T-helper 1 cell treated with Interleukin-12 subunit alpha and Interleukin-12 subunit beta and Interleukin-4 antibody, amounts not matched to agents 30 ng/mL and 1 ng/mL, for 36 hours (primary cell): ENCODE data around the gene EXOSC2. TPM values are rescaled to one million over a fixed set of nuclear protein-coding genes. Genes with fewer than 3 reads are reported as not detected.

Experiments
- intact Hi-C: fragments of 100-400 bp; cut with micrococcal nuclease; formaldehyde crosslinking; loops from one replicate; pipeline ENCODE4 v1.15.1; 2024
- total RNA-seq: library from RNA; stranded (reverse); gene quantifications from 2 replicates; pipeline ENCODE4 v1.2.3, GENCODE V29; 2022

The EXOSC2 gene
- total RNA-seq, 1 donor from 2014 or later = 60.4 TPM

DNA sequence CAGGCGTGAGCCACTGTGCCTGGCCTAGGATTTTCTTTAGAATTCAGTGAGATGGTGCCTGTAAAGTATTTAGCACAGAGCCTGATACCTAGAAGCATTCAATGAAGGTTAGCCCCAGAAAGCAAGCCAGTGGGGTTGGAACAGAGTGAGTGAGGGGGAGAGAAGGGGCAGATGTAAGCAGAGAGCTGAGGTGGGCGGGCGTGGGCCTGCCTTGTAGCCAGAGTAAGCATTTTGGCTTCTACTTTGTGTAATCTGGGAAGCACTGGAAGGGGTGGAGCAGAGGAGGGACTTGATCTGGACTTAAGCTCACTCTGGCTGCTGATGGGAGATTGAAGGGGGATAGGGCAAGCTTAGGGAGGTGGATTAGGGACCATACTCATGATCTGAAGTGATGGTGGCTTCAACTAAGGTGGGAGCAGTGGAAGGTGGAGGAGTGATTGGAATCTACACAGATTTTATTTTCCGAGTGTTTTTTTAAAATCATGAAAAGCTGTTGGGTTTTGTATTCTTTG lies 2.6 kb downstream of the EXOSC2 start:
- intact Hi-C loops = loop anchor here (10.0 kb wide), 1 partner anchor 559 kb away; no protein-coding TSS in a partner anchor

DNA sequence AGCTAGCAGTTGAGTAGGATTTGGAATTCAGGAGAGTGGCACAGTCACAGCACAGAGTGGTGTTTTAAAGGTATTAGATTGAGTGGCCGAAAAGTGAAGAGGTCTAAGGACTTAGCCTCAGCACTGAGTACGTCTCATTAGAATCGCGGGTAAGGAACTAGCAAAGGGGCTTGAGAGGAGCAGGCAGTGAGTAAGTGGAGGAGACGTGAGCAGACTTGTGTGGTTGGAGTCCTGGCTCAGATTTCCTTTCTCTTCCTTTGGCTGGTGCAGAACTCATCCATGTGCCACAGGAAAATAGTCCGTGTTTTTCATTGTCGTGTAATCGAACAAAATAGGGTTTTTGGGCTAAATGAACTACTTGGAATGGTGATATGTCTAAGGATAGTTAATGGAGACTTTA lies 3.4 kb downstream of the EXOSC2 start:
- intact Hi-C loops = loop anchor here (10.0 kb wide), 1 partner anchor 558 kb away; no protein-coding TSS in a partner anchor

DNA sequence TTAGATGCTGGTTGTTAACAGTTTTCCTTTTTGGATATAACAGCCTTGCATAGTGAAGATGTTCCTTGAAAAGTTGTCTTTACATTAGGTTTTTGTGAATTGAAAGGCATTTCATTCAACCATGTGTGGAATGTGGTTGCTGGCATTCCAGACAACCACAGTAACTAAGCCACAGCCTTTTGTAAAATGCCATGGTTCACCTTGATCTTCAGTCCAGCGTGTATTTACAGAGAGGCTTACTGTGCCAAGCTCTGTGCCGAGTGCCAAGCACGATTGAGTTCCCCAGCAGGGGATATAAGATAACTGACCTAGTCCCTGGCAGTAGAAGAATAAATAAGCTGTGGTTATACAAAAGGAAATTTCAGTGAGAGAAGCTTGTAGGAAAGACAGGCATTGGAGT lies 4.9 kb downstream of the EXOSC2 start:
- intact Hi-C loops = loop anchor here (10.0 kb wide), 1 partner anchor 556 kb away; no protein-coding TSS in a partner anchor

DNA sequence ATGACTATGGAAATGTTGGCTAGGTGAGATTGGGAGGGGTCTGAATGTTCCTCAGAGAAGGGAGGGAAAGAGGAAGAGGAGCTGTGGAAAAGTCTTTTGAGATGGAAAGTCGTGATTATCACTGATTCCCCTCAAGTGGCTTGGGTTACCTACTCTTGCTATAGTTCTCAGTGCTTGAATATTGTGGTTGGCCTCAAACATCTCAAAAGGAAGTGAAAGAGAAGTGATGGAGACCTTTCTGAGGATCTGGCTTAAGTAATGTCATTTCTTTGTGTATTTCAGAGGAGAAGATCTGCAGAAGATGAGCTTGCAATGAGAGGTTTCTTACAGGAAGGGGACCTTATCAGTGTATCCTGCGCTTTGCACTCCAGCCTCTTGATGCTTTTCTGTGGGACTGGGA lies 5.5 kb downstream of the EXOSC2 start:
- intact Hi-C loops = loop anchor here (10.0 kb wide), 1 partner anchor 556 kb away; no protein-coding TSS in a partner anchor

DNA sequence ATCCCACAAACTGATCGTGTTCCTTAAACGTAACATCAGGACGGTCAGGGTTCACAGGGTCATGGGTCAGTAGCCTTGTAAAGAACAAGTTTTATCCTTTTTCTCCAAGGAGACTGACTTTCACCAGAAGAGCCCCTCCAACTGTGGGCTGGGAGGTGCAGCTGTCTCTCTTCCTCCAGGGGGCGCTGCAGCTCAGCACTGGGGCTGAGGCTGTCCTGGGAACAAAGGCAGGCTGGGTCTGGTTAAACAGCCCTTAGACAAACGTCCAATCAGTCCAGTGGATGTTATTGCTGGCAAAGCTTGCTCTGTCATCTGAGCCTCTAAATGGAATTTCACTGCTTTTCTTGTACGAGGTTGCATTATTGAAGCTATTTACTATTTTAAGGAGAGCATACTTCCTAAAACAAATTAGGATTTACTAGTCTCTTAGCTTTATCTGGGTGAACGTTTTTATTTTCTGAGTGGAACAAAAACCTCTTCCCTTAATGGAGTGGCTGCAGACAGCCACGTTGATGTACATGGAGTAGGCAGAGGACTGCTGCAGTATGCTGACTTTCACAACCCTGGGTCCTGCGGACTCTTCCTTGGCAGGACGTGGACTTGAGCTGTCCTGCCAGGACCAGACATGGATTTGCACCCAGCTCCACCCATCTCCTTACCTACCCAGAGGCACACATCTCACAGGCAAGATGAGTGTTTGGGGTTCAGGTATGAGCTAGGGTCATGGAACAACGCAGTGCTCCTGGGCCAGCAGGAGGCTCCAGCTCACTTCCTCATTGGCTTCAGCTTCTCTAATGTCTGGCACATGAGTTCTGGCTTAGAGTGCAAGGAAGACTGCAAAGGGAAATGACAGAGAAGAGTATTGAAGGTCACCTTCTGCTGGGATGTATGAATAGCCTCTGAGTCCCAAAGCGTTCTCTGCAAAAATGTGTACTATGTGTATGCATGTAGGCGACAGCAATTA lies 7.8 kb downstream of the EXOSC2 start:
- intact Hi-C loops = loop anchor here (1.0 kb wide), 2 partner anchors 8 to 162 kb away; partner anchors contain the start of gene EXOSC2

DNA sequence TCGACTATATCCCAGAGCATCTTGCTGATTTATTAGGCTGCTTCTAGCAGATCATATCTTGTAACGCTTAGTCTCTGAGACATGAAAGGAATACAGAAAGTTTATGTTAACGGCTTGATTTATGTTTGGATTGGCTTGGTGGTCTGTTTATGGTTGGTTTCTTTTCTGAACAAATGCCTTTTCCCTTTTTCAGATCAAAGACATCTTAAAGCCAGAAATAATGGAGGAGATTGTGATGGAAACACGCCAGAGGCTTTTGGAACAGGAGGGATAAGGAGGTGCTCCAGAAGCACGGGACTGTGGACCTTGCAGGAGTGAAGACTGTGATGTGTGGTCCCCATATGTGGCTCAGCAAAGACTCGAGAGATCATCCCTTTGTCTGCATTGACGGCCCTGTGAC lies 9.9 kb downstream of the EXOSC2 start:
- intact Hi-C loops = no loop called here

DNA sequence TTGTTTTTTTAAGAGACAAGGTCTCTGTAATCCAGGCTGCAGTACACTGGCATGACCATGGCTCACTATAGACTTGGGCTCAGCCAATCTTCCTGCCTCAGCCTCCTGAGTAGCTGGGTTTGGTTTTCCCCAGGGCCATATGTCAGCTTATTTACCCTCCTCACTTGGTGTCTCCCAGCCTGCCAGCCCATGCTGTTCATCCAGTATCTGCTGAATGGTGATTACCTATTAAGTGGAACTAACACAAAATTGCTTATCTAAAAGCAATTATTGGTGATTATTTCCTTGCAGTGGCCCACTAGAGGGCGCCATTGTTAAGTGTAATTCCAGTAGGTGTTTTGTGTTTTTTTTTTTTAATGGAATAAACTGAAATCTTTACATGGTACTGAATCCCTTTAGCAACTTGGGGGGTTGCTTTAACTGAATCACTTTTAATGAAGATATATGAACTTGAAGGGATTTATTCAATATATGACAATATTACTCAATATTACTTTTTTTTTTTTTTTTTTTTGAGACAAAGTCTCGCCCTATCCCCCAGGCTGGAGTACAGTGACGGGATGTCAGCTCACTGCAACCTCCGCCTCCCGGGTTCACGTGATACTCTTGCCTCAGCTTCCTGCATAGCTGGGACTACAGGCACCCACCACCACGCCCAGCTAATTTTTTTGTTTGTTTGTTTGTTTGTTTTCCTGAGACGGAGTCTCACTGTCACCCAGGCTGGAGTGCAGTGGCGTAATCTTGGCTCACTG lies 13.8 kb downstream of the EXOSC2 start:
- intact Hi-C loops = loop anchor here (1.0 to 2.0 kb wide), 4 partner anchors 156 to 339 kb away; no protein-coding TSS in a partner anchor

DNA sequence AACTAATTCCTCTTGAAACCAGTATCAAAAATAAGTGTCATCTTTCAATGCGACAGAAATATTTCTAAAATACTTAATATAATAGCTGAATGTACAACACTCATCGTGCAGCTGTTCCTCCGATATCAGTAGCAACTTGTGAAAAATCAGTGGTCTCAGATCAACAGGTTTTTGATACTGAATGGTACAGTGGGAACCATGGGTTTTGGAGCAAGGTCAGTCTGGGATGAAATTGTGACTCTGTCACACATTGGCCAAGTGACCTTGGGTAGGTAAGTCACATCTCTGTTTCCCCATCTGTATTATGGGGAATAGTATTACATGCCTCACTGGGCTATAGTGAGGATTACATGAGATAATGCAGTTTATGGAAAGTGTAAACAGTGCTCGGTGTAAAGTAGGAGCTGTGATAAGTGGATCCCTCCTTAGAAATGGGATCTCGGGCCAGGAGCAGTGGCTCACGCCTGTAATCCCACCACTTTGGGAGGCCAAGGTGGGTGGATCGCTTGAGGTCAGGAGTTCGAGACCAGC lies 17.3 kb downstream of the EXOSC2 start:
- intact Hi-C loops = loop anchor here (5.0 kb wide), 1 partner anchor 1451 kb away; the partner anchor contains the start of gene NTNG2

DNA sequence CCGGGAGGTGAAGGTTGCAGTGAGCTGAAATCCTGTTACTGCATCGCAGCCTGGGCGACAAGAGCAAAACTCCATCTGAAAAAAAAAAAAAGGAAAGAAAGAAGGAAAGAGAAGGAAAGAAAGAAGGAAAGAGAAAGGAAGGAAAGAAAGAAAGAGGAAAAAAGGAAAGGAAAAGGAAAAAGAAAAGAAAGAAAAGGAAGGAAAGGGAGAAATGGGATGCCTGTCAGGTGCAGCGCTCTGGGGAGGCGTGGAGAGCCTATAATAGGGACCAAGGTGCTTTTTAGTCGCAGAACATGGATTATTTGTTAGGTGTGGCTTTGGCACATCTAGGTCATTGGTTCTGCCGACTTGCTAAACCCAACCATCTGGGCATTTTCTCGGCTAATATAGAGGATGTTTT lies 17.9 kb downstream of the EXOSC2 start:
- intact Hi-C loops = loop anchor here (5.0 kb wide), 1 partner anchor 1451 kb away; the partner anchor contains the start of gene NTNG2

DNA sequence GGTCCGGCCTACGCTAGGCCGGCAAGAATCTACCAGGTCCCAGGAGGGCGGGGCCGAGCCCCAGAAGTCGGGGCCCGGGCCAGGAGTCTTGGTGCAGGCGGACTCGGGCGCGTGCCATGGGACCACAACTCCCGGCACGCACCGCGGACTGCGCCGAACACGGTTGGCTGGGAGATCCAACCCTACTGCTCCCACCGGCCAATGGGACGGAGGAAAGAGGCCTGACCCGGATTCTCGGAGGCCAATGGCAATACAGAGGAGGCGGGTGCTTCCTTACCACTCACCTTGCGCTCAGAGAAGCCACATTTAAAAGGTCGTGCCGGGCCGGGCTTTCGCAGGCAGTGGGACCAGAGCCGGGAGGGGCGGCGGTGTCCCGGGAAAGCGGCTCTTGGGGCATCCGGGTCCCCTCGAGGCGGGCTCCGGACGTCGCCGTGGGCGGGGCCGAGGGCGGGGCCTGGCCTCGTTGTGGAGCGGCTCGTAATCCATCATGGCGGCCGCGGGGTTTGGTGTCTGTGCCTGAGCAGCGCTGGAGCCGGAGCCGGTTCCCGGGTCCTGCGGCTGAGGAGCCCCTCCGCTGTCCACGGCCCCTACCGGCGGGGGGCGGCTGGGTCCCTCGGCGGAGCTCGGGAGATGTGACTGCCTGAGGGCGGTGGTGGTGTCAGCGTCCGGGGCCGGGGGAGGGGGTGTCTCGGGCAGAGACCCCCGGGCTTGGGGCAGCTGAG lies 19.1 kb downstream of the EXOSC2 start:
- intact Hi-C loops = loop anchor here (1.0 to 5.0 kb wide), 5 partner anchors 19 to 1450 kb away; partner anchors contain the start of genes EXOSC2, FUBP3, NTNG2 and NUP214

DNA sequence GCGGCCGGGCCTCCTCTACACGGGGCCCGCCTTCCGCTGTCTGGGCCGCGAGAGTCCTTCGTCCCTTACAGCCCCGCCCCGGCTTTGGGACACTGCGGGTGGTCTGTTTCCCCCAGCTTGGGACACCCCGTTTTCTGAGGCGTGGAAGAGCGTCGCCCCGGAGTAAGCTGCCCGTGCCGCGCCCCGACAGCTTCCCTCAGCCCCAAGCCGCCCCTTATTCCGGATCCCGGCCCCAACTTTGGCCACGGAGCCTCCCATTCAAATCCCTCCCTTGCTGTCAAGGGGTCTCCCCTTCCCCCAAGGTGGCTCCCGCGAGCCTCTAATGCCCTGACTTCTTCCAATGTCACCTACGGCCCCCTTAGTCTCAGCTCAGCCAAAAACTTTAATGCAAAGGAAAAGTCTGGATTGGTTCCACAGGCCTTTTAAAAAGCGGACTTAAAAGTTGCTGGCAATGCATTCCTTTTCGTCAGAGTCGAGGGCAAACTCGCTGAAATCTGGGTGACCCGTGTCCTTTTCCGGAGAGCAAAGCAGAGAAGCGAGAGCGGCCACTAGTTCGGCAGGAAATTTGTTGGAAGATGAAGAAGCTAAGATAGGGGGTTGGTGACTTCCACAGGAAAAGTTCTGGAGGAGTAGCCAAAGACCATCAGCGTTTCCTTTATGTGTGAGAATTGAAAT lies 19.8 kb downstream of the EXOSC2 start:
- intact Hi-C loops = loop anchor here (5.0 kb wide), 1 partner anchor 1449 kb away; the partner anchor contains the start of gene NTNG2

DNA sequence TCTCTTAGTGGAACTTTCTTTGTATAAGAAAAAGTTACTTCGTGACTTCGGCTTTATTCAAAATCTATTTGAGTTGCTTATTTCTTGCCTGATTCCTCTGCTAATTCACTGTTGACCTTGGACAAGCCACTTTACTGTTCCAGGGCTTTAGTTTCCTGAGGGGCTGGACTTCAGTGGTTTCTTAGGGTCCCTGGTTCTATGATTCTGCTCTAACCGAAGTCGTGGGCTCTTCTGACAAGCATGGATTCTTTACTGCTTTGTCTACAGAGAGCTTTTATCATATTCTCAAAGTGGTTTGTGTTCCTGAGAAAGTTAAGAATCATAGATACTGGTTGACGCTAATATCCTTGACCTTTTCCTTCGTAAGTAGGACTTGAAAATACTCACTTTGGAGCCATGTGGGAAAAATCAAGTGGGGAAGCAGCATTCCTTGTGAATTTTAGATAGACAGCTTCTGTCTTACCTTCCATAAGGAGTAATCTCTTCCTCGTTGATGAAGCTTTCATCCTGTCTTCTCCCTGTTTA lies 21.1 kb downstream of the EXOSC2 start:
- intact Hi-C loops = loop anchor here (5.0 kb wide), 1 partner anchor 1448 kb away; the partner anchor contains the start of gene NTNG2

DNA sequence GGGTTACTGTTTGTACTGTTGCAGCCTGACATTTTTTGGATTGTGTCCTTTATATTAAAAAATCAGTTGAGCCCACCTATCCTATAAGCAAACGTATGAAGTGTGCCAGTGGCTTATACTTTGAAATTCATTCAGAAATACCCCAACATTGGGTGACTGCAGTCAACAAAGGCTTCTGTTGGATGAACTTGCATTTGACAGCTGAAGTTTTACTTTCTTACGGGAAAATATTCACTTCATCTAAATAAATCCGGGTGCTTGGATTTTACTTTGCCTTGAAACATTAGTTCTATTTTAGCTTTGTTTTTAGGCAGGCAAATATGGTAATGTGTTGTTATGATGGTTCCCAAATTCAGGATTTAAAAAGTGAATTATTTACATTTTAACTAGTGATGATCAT lies 21.7 kb downstream of the EXOSC2 start:
- intact Hi-C loops = no loop called here

DNA sequence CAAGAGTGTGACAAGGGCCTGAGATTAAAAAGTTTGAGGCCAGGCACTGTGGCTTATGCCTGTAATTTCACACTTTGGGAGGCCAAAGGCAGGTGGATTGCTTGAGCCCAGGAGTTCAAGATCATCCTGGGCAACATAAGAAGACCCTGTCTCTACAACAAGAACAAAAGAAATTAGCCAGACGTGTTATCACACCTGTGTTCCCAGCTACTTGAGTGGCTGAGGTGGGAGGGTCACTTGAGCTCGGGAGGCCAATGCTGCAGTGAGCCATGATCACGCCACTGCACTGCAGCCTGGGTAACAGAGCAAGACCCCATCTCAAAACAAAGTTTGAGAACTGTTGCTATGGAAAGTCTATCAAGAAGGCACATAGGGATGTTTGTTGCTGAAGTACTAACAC lies 25.0 kb downstream of the EXOSC2 start:
- intact Hi-C loops = no loop called here

DNA sequence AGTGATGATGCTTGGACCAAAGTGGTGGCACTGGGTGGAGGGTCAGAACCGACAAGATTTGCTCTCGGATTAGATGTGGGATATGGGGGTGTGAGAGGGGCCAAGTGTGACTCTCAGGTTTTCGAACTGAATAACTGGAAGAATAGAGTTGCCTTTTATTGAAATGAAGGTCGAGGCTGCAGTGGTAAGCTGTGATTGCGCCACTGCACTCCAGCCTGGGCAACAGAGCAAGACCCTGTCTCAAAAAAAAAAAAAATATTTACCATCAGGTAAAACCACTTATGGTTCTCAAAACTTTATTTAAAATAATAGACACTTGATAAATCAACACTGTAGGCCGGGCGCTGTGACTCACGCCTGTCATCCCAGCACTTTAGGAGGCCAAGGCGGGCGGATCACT lies 27.2 kb downstream of the EXOSC2 start:
- intact Hi-C loops = no loop called here

DNA sequence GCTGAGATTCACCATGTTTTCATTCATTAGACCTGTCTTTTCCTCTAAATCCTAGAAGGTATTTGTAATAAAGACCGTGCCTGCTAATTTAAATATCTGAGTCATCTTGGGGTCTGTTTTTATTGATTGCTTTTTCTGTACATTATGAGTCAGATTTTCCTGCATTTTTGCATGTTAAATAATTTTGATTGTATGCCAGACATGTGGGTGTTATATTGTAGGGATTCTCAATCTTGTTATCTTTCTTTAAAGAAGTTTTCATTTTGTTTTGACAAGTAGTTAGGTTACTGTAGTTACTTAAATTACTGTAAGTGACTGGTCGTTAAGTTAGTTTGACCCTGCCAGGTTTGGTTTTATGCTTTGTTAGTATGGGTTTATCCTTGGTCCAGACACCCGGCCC lies 35.1 kb downstream of the EXOSC2 start:
- intact Hi-C loops = no loop called here

DNA sequence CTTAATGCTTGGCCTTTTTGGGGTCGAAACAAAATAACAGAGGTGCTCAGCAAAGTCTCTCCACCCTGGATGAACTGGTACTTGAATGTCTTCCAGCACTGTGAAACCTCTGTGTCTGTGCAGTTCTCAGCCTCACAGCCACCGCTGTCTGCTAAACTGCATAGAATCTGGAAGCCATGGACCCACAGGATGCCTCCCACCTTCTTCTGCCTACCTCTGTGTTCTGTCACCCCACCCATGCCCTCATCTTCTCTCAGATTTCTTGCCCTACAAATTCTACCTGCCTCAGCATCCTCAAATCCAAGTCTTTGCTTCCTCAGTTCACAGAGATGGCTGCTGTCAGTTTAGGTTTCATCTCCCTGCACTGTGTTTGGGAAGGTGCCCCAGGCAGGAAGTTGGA lies 35.6 kb downstream of the EXOSC2 start:
- intact Hi-C loops = no loop called here

DNA sequence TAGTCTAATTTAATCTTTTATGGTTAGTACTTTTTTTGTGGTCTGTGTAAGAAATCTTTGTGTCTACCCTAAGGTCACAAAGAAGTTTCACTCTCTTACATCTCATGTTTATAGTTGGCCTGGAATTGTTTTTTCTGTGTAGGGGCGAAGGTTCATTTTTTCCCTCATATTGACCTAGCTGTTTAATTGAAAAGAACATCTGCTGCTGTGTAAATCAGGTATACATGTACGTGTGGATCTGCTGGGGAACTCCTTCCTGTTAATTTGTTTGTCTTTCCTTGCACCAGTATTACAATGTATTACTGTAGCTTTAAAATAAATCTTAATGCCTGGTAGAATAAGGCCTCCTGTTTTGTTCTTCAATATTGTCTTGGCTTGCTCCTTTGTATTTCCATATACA lies 37.8 kb downstream of the EXOSC2 start:
- intact Hi-C loops = no loop called here

DNA sequence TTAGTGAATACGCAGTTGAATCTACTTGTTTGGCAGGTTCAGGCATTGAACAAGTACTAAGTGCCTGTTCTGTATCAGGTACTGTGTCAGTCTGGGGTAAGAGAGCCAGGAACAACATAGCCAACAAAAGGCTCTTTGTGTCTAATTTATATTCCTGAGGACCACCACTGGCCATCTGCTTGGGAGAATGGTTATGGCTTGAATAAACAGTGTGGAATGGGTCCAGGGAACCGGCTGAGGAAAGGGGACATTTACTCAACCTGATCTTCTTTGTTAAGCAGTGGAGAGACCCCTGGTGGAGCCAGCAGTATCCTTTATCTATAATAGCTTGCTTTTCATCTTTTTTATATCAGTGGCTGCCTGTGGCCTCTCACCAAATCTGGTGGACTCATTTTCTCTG lies 38.6 kb downstream of the EXOSC2 start:
- intact Hi-C loops = no loop called here
